Panc1 (cell line): ENCODE measurements around the gene MCM7. TPM values are rescaled to one million over a fixed set of nuclear protein-coding genes. Genes with fewer than 3 reads are reported as not detected.

Experiments
- ATAC-seq: fragments of 200-7000 bp; cut with Tn5 transposase; 2 replicates; pipeline ENCODE4 v1.9.1; 2020; ENCODE audit warnings: mild to moderate bottlenecking, moderate library complexity
- BruUV-seq: library from RNA; stranded (reverse); fragments of 400-500 nt; replicated peaks from 2 replicates; lab custom pipeline; 2021; lab: Mats Ljungman, UMichigan
- CTCF ChIA-PET: fragments of 300-600 bp; sonication (Branson Sonifier 250); formaldehyde crosslinking; loops from one replicate; lab custom pipeline; 2022; ENCODE audit warnings: antibody characterized with exemption; lab: Charles Lee
- POLR2A ChIA-PET: fragments of 300-600 bp; sonication (Branson Sonifier 250); formaldehyde crosslinking; loops from one replicate; lab custom pipeline; 2022; ENCODE audit warnings: antibody characterized with exemption; lab: Charles Lee
- DNase-seq: peaks from one replicate; pipeline ENCODE4 v3.0.0-alpha.2; 2010; ENCODE audit warnings: low read depth, low spot score
- H3K27ac ChIP-seq: 2 replicates; pipeline ENCODE4 v1.5.1; 2011; ENCODE audit warnings: mild to moderate bottlenecking, low read length, inconsistent platforms
- H3K27me3 ChIP-seq: fragments of 200-500 bp; sonication (Bioruptor generic); 2 replicates; pipeline ENCODE4 v1.6.0; 2014; ENCODE audit warnings: low read length, inconsistent platforms; ENCODE audit not compliant: control insufficient read depth, insufficient read depth
- H3K36me3 ChIP-seq: fragments of 200-500 bp; sonication (Bioruptor generic); 2 replicates; pipeline ENCODE4 v1.5.1; 2014; ENCODE audit warnings: inconsistent platforms, mild to moderate bottlenecking, low read length, moderate library complexity; ENCODE audit not compliant: control insufficient read depth, insufficient read depth
- H3K4me1 ChIP-seq: 2 replicates; pipeline ENCODE4 v1.5.1; 2011; ENCODE audit warnings: inconsistent platforms, mild to moderate bottlenecking, low read length, moderate library complexity; ENCODE audit not compliant: control insufficient read depth, insufficient read depth
- H3K4me3 ChIP-seq, 2 experiments: 2 replicates each; pipeline ENCODE4 v1.5.1; 2011 to 2012; ENCODE audit warnings: low read depth in 2 of 2, low read length in 2 of 2, mild to moderate bottlenecking in 2 of 2, inconsistent platforms in 1 of 2, moderate library complexity in 1 of 2
- H3K9me3 ChIP-seq: fragments of 200-500 bp; sonication (Bioruptor generic); 2 replicates; pipeline ENCODE4 v1.5.1; 2014; ENCODE audit warnings: low read depth, mild to moderate bottlenecking, inconsistent platforms, low read length, moderate library complexity; ENCODE audit not compliant: control insufficient read depth, insufficient read depth
- CTCF ChIP-seq: fragments of 450-650 bp; IDR thresholded peaks from 2 replicates; pipeline ENCODE4 v1.5.1; 2017; ENCODE audit warnings: mild to moderate bottlenecking
- POLR2AphosphoS5 ChIP-seq: IDR thresholded peaks from 2 replicates; pipeline ENCODE4 v1.6.1; 2012; ENCODE audit warnings: mild to moderate bottlenecking, low read depth, low read length, moderate library complexity
- REST ChIP-seq, 2 experiments: IDR thresholded peaks; 2 replicates each; pipeline ENCODE4 v1.6.1; 2011 to 2012; ENCODE audit warnings: low read depth in 2 of 2, control low read depth in 1 of 2, low read length in 1 of 2, mild to moderate bottlenecking in 1 of 2, moderate library complexity in 1 of 2; ENCODE audit not compliant: insufficient read depth in 1 of 2
- SIN3A ChIP-seq: IDR thresholded peaks from 2 replicates; pipeline ENCODE4 v1.6.1; 2012; ENCODE audit warnings: low read depth, mild to moderate bottlenecking, low read length, moderate library complexity, borderline replicate concordance; ENCODE audit not compliant: insufficient read depth
- TCF7L2 ChIP-seq: IDR thresholded peaks from 2 replicates; pipeline ENCODE4 v1.6.1; 2011; ENCODE audit warnings: mild to moderate bottlenecking, low read depth, low read length, inconsistent platforms
- in situ Hi-C: cut with HindIII; loops from 2 replicates; pipeline ENCODE4 v1.10.0; 2016; ENCODE audit warnings: low sequenced_read_pairs, low pct_unique_long_range_greater_than_20kb
- intact Hi-C: fragments of 100-400 bp; cut with micrococcal nuclease; formaldehyde crosslinking; loops from one replicate; pipeline ENCODE4 v1.10.0; 2022; ENCODE audit not compliant: unreplicated experiment
- total RNA-seq: library from RNA; stranded (reverse); gene quantifications from one replicate; pipeline ENCODE4 v1.2.1, GENCODE V29; 2021; ENCODE audit not compliant: unreplicated experiment

MCM7 gene
- total RNA-seq, 1 experiment from 2014 or later: 258 TPM

GRCh38 chr7:100065452-100066186, 35.6 kb downstream of the MCM7 start:
- no peaks in the 10 kb centered on the region; the same call in 1 of the 2 replicates for H3K4me1 ChIP-seq
- H3K4me3 ChIP-seq: no peak overlapping the region
- ChIA-PET CTCF (no interaction called here), POLR2A (no interaction called here)
- H3K27ac ChIP-seq: no peak overlapping the region
- no peak for DNase-seq
- intact Hi-C loops: no loop called here
- H3K36me3 ChIP-seq: 0 out of 2 replicates have a peak, but pooled peaks cover 6% of the 10 kb centered on the region
- BruUV-seq: no TSS peak
- H3K27me3 ChIP-seq: no peaks in the 10 kb centered on the region
- TF ChIP-seq TCF7L2 (peak; percentile 57), CTCF (no peak), SIN3A (no peak), POLR2AphosphoS5 (0 out of 2 replicates have a peak, but pooled peaks have one; percentile 15)
- ATAC-seq: no peak
- peaks cover 12% of the 10 kb centered on the region for H3K9me3 ChIP-seq
- in situ Hi-C loops: no loop called here

- no peaks in the 10 kb centered on the region for H3K36me3 ChIP-seq
- H3K9me3 ChIP-seq: no peaks in the 10 kb centered on the region
- DNase-seq (no peak), ATAC-seq (no peak)
- no peak overlapping the region for H3K4me3 ChIP-seq
- H3K27ac ChIP-seq: no peak overlapping the region
- TF ChIP-seq CTCF (no peak), REST (IDR thresholded peaks at IDR 0.05; ENCODE audit: insufficient read depth in 1 of 2, low read depth in 2 of 2, low read length in 1 of 2) (no peak), TCF7L2 (no peak), SIN3A (no peak), POLR2AphosphoS5 (no peak)
- in situ Hi-C loops: no loop called here
- TSS peak; percentile 66 for BruUV-seq
- H3K27me3 ChIP-seq: no peaks in the 10 kb centered on the region
- CTCF ChIA-PET: no interaction called here
- POLR2A ChIA-PET: interaction anchor here (0.8 kb wide), 1 partner anchor 14 kb away, joined by 3 read pairs; no protein-coding TSS in a partner anchor
- intact Hi-C loops: no loop called here
- H3K4me1 ChIP-seq: no peaks in the 10 kb centered on the region; the same call in 1 of the 2 replicates
Observed at GRCh38 chr7:100064162-100064561, 37.0 kb downstream of the MCM7 start.
